Endothelial cell of hepatic sinusoid (primary cell): ENCODE results near the gene HLA-DPA1.

Experiments
- in situ Hi-C: cut with HindIII; loops from 2 replicates; pipeline ENCODE4 v1.10.0; 2017; ENCODE audit warnings: low sequenced_read_pairs

HLA-DPA1 gene

DNA sequence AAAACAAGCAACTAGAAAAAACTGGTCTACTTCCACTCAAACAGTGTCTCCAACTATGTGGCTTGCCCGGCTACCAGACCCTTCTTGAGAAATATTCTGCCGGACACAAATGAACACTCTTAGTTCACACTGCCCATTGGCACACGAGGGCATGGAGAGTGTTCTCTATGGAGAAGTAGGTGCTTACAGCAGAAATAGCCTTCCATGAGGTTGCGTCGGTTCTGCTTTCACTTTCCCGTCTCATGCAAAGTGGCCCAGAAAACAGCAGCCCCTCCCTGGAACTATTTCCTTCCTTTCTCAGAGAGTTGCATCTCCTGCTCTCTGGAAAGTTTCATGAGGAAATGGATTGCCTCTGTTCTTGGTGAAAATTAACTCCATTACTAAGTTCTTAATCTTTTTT, 54.5 kb downstream of the HLA-DPA1 start:
- in situ Hi-C loops: no loop called here

DNA sequence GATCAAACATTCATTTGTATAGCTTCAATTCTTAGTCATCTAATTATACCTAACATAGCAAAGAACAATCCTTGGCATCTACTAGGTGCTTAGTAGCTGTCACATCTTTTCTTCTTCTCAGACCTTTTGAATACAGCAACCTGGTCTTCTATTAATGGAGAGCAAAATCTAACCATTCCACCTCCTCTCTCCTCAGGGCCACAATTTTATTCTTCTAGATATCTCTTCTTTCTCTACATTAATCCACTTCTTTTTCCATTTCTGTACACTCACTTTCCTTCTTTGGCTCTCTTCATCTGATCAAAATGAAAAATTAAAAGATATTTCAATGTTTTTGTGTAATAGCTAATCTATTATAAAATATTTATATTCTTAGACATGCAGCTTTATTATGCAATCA, 55.0 kb downstream of the HLA-DPA1 start:
- in situ Hi-C loops: no loop called here

- in situ Hi-C loops: no loop called here
Measured at GRCh38 chr6:33017694-33018353, 55.6 kb downstream of the HLA-DPA1 start.

DNA sequence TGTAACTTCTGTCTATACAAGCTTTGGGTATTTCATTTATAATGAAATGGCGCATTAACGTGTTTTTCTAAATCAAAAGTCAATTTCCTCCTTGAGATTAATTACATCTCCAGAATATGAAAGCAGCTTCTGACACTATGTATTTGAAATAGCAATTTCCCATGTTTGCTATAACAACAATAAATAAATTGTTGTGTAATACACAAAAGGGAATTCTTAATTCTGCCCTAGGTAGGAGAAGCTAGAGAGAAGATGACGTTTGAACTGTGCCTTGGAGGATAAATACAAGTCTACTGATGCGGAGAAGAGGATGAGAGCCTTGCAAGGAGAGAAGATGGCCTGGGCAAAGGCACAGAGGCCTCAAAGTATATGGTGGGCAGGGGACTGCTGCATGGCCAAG, 56.4 kb downstream of the HLA-DPA1 start:
- in situ Hi-C loops: no loop called here

DNA sequence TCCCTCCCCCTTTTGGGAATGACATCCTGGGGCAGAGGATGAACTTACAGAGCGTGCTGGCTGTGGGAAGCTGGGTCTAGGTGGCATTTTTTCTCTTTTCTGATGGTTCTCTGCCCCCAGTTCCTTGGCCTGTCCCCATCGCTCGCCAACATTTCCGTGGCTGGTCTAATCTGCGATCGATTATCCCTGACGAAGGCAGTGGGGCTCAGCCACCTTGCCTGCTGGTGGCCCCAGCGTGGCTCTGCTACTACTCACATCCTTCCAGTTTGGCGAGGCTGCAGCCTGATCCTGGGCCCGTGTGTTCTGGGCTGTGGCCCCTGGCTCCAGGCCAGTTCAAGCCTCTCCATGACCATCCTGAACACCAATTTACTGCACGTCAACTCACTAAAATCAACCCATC, 57.7 kb downstream of the HLA-DPA1 start:
- in situ Hi-C loops: no loop called here

- in situ Hi-C loops: no loop called here
Measured at GRCh38 chr6:33014841-33015634, 58.4 kb downstream of the HLA-DPA1 start.
